GM10266 (cell line): ENCODE data around the gene CENPS.
"Not testable (repeated sequence)": the region's sequence is repeated elsewhere in the genome, so short reads cannot be mapped to it uniquely, and the experiment has no call there.

Source experiments
- DNase-seq: peaks from one replicate; pipeline ENCODE4 v3.0.0; 2012; ENCODE audit errors: extremely low spot score
- TF ChIP-seq, protein P1 (sequence below): IDR thresholded peaks from 2 replicates; pipeline ENCODE4 v1.5.1; 2012; ENCODE audit warnings: mild to moderate bottlenecking, low read depth; ENCODE audit not compliant: control insufficient read depth, insufficient read depth; ENCODE audit errors: missing control alignments

CENPS gene

GRCh38 chr1:10401281-10401680 lies 29.0 kb upstream of the CENPS start:
- TF ChIP-seq, protein P1, sequence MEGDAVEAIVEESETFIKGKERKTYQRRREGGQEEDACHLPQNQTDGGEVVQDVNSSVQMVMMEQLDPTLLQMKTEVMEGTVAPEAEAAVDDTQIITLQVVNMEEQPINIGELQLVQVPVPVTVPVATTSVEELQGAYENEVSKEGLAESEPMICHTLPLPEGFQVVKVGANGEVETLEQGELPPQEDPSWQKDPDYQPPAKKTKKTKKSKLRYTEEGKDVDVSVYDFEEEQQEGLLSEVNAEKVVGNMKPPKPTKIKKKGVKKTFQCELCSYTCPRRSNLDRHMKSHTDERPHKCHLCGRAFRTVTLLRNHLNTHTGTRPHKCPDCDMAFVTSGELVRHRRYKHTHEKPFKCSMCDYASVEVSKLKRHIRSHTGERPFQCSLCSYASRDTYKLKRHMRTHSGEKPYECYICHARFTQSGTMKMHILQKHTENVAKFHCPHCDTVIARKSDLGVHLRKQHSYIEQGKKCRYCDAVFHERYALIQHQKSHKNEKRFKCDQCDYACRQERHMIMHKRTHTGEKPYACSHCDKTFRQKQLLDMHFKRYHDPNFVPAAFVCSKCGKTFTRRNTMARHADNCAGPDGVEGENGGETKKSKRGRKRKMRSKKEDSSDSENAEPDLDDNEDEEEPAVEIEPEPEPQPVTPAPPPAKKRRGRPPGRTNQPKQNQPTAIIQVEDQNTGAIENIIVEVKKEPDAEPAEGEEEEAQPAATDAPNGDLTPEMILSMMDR, result no peak
- no peak for DNase-seq

- DNase-seq, result no peak
- TF ChIP-seq, protein P1, result no peak
These were observed 27.4 kb upstream of the CENPS start for GRCh38 chr1:10402729-10403274.

- no peak for DNase-seq
- TF ChIP-seq, protein P1, result no peak
These were observed 23.0 kb upstream of the CENPS start for GRCh38 chr1:10407201-10407600.

DNA sequence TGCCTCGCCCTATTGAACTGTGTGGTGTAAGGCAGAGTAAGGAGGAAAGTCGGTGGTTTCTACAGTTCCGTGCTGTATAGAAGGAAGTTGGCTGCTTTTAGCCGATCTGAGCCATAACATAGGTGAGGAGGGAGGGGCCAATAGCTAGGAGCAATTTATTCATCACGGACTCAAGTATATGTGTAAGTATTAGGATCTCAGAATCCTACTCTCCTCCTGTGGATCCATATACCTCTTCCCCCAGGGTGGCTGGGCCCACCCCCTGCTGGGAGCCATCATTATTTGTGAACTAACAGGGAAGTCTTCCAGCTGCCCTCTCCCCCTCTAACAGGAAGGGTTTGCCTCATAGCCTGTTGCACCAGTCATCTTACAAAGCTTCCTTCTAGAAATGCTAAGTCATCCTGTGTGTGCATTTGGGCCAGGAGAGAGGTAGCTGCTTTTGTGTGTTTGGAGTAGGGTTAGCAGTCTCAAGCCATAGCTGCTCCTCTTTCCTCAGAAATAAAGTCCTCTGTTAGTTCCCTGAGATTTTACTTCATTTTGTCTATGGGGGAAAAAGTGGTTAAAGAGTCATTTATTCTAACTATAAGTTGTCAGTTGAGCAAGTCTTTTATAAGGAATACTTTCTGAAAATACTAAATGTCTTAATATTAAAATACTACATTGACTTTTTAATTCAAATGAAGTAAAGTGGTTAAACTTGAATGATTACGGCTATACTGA lies 14.9 kb upstream of the CENPS start:
- TF ChIP-seq, protein P1, result no peak
- no peak for DNase-seq

- not testable (repeated sequence) for DNase-seq
These were observed 14.3 kb upstream of the CENPS start for GRCh38 chr1:10415967-10416366.

DNA sequence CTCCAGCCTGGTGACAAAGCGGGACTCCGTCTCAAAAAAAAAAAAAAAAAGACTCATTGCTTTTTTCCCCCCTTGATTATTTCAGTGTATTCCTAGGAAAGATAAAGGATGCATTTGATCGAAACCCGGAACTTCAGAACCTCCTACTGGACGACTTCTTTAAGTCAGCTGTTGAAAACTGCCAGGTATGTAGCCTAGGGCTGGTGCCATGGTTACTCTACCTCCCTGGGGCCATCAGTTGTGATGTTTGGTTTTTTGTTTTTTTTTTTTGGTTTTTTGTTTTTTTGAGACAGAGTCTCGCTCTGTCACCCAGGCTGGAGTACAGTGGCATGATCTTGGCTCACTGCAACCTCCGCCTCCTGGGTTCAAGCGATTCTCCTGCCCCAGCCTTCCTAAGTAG lies 11.5 kb upstream of the CENPS start:
- not testable (repeated sequence) for DNase-seq

GRCh38 chr1:10419351-10419750 lies 10.9 kb upstream of the CENPS start:
- no peak for DNase-seq
- TF ChIP-seq, protein P1, result no peak

DNA sequence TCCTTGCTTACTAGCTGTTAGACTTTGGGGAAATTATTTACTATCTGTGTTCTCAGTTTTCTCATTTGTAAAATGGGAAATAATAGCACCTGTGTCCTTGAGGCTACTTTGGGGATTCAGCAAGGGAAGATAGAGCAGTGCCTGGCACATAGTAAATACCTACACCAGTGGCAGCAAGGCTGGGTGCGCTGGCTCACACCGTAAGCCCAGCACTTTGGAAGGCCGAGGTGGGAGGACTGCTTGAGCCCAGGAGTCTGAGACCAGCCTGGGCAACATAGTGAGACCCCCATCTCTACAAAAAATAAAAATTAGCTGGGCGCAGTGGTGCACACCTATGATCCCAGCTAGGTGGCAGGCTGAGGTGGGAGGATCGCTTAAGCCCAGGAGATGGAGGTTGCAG lies 8.6 kb upstream of the CENPS start:
- DNase-seq, result no peak
- TF ChIP-seq, protein P1, result no peak
